ENCODE results near the gene PIMREG. TPM values are rescaled to one million over a fixed set of nuclear protein-coding genes. Genes with fewer than 3 reads are reported as not detected.

The PIMREG gene
- polyA plus RNA-seq, 3 donors = not detected

DNA sequence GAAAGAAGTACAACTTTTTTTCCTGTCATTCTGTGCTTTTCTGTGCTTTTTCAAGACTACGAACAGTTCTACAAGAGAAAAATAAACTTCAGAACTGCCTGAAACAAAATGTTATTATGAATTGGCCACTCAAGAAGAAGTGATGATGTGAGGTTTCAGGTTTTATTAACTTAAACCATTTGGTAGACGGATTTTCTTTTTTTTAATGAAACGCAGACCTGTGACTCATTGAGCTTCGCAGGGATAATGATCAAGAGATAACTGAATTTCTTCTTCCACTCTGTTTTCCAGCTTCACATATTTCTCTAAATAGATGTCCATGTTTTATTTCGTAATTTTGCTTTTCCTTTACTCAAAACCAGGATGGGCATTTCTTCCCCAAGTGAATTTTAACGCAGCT, 42.0 kb upstream of the PIMREG start:
- peaks cover 0 to 9% (median 4%) of the 10 kb centered on the region in 7 donors for H3K9me3 Mint-ChIP-seq
- no peaks in the 10 kb centered on the region for H3K36me3 ChIP-seq (replicated peaks in 1 of 2; ENCODE audit: control insufficient read depth in 1 of 2, insufficient read depth in 2 of 2, low read length in 2 of 2)
- H3K9me3 ChIP-seq (replicated peaks in 1 of 2; ENCODE audit: control insufficient read depth in 1 of 2, insufficient read depth in 1 of 2, low read length in 2 of 2) = no peaks in the 10 kb centered on the region
- H3K4me1 Mint-ChIP-seq = no peaks in the 10 kb centered on the region
- no peak for DNase-seq
- H3K4me2 ChIP-seq (replicated peaks; ENCODE audit: extremely low read depth, low read length, poor library complexity, severe bottlenecking) = no peak overlapping the region
- intact Hi-C loops (cut with micrococcal nuclease) = no loop called here
- no peaks in the 10 kb centered on the region for H3K4me1 ChIP-seq (ENCODE audit: control insufficient read depth in 1 of 2, insufficient read depth in 2 of 2, low read length in 2 of 2)
- no peak overlapping the region for H2AFZ ChIP-seq (ENCODE audit: insufficient read depth, low read depth, low read length, poor library complexity, severe bottlenecking)
- no peak overlapping the region for H3K4me3 Mint-ChIP-seq
- H3K4me3 ChIP-seq (replicated peaks in 1 of 3; ENCODE audit: low read depth in 2 of 3, low read length in 3 of 3) = no peak overlapping the region
- no peaks in the 10 kb centered on the region for H3K36me3 Mint-ChIP-seq
- TF ChIP-seq, protein P1, sequence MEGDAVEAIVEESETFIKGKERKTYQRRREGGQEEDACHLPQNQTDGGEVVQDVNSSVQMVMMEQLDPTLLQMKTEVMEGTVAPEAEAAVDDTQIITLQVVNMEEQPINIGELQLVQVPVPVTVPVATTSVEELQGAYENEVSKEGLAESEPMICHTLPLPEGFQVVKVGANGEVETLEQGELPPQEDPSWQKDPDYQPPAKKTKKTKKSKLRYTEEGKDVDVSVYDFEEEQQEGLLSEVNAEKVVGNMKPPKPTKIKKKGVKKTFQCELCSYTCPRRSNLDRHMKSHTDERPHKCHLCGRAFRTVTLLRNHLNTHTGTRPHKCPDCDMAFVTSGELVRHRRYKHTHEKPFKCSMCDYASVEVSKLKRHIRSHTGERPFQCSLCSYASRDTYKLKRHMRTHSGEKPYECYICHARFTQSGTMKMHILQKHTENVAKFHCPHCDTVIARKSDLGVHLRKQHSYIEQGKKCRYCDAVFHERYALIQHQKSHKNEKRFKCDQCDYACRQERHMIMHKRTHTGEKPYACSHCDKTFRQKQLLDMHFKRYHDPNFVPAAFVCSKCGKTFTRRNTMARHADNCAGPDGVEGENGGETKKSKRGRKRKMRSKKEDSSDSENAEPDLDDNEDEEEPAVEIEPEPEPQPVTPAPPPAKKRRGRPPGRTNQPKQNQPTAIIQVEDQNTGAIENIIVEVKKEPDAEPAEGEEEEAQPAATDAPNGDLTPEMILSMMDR (IDR thresholded peaks at IDR 0.05) = no peak
- H3K79me2 ChIP-seq (ENCODE audit: insufficient read depth, low read length) = no peaks in the 10 kb centered on the region
- no peaks in the 10 kb centered on the region for H4K20me1 ChIP-seq (ENCODE audit: insufficient read depth, low read length)
- peaks cover 0 to 2% of the 10 kb centered on the region in 2 donors for H3K27me3 ChIP-seq (ENCODE audit: control insufficient read depth in 2 of 2, insufficient read depth in 2 of 2, low read length in 2 of 2)
- no peak overlapping the region for H3K27ac ChIP-seq (ENCODE audit: low read depth in 1 of 2, low read length in 2 of 2)
- no peak overlapping the region for H3K9ac ChIP-seq (ENCODE audit: insufficient read depth, low read length, poor library complexity, severe bottlenecking)
- H3K27me3 Mint-ChIP-seq (ENCODE audit: low read depth in 3 of 3) = peaks cover 3 to 11% (median 9%) of the 10 kb centered on the region in 3 donors
- WGBS (ENCODE audit: insufficient coverage) = 100% methylated on average over 1 of the region's 6 CpGs
- H3K27ac Mint-ChIP-seq = no peak overlapping the region

DNA sequence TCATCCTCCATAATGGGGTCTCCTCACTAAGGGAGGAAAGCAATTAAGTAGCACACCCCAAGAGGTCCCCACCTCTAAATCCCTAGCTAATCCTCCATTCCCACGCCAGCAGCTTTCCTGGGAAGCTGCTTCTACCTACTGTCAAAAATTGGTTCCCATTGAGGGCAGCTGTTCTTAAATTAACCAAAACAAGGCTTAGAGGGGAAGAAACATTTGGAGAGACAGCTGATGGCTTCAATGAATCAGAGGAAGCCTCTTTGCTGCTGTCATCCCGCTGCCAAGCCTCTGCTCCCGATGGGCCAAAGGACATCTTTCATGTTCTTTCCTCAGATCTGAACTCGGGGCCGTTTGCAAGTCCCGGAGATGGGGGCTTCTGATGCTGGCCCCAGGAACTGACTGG, 36.0 kb upstream of the PIMREG start:
- TF ChIP-seq, protein P1 (IDR thresholded peaks at IDR 0.05) = no peak
- H3K36me3 Mint-ChIP-seq = no peaks in the 10 kb centered on the region
- peak overlapping the region in 1 of 2 donors; percentile 39 for H3K4me3 Mint-ChIP-seq
- H3K4me3 ChIP-seq (replicated peaks in 1 of 3; ENCODE audit: low read depth in 2 of 3, low read length in 3 of 3) = no peak overlapping the region
- H3K9me3 Mint-ChIP-seq = peaks cover 0 to 2% (median 0%) of the 10 kb centered on the region in 7 donors
- no peaks in the 10 kb centered on the region for H3K4me1 Mint-ChIP-seq
- no peak for DNase-seq
- peaks cover 8 to 16% (median 11%) of the 10 kb centered on the region in 3 donors for H3K27me3 Mint-ChIP-seq (ENCODE audit: low read depth in 3 of 3)
- no peak overlapping the region for H3K27ac ChIP-seq (ENCODE audit: low read depth in 1 of 2, low read length in 2 of 2)
- no peak overlapping the region for H3K9ac ChIP-seq (ENCODE audit: insufficient read depth, low read length, poor library complexity, severe bottlenecking)
- H3K27me3 ChIP-seq (ENCODE audit: control insufficient read depth in 2 of 2, insufficient read depth in 2 of 2, low read length in 2 of 2) = no peaks in the 10 kb centered on the region
- no peaks in the 10 kb centered on the region for H3K36me3 ChIP-seq (replicated peaks in 1 of 2; ENCODE audit: control insufficient read depth in 1 of 2, insufficient read depth in 2 of 2, low read length in 2 of 2)
- no peak overlapping the region for H2AFZ ChIP-seq (ENCODE audit: insufficient read depth, low read depth, low read length, poor library complexity, severe bottlenecking)
- no peaks in the 10 kb centered on the region for H3K79me2 ChIP-seq (ENCODE audit: insufficient read depth, low read length)
- H4K20me1 ChIP-seq (ENCODE audit: insufficient read depth, low read length) = no peaks in the 10 kb centered on the region
- intact Hi-C loops (cut with micrococcal nuclease) = no loop called here
- no peak overlapping the region for H3K27ac Mint-ChIP-seq
- 89% methylated on average over 5 of the region's 6 CpGs for WGBS (ENCODE audit: insufficient coverage)
- H3K4me1 ChIP-seq (ENCODE audit: control insufficient read depth in 1 of 2, insufficient read depth in 2 of 2, low read length in 2 of 2) = no peaks in the 10 kb centered on the region
- H3K4me2 ChIP-seq (replicated peaks; ENCODE audit: extremely low read depth, low read length, poor library complexity, severe bottlenecking) = no peak overlapping the region
- H3K9me3 ChIP-seq (replicated peaks in 1 of 2; ENCODE audit: control insufficient read depth in 1 of 2, insufficient read depth in 1 of 2, low read length in 2 of 2) = no peaks in the 10 kb centered on the region
